Heart left ventricle (tissue), 16 donors: ENCODE measurements around the gene PLA2G4F. TPM values are rescaled to one million over a fixed set of nuclear protein-coding genes. Genes with fewer than 3 reads are reported as not detected.
A peak's percentile ranks its signal among the peaks of the same experiment; 100 is the strongest.

Experiments
- ATAC-seq, 4 donors: fragments of 200-7000 bp; cut with Tn5 transposase; one replicate each; pipeline ENCODE4 v1.9.1; 2020 to 2022; ENCODE audit warnings: moderate library complexity in 4 of 4, mild to moderate bottlenecking in 3 of 4, moderate number of reproducible peaks in 1 of 4
- DNase-seq, 5 donors: peaks; one replicate each; pipeline ENCODE4 v3.0.0-alpha.2; 2020
- H3K27ac ChIP-seq, 12 donors: fragments of 200-600 bp; sonication (generic) in 4 of 12; one replicate each; pipeline versions ENCODE4 v1.5.0 to v1.8.0; 2016 to 2022; ENCODE audit warnings: mild to moderate bottlenecking in 2 of 12
- H3K27me3 ChIP-seq, 9 donors: fragments of 200-600 bp; sonication (generic) in 2 of 9; one replicate each; pipeline versions ENCODE4 v1.5.1 to v1.8.0; 2016 to 2022; ENCODE audit warnings: mild to moderate bottlenecking in 3 of 9
- H3K36me3 ChIP-seq, 9 donors: fragments of 200-600 bp; sonication (generic) in 2 of 9; one replicate each; pipeline versions ENCODE4 v1.5.0 to v1.8.0; 2018 to 2022; ENCODE audit warnings: mild to moderate bottlenecking in 2 of 9
- H3K4me1 ChIP-seq, 12 donors: fragments of 200-600 bp; sonication (generic) in 4 of 12; one replicate each; pipeline versions ENCODE4 v1.5.0 to v1.8.0; 2016 to 2022; ENCODE audit warnings: mild to moderate bottlenecking in 3 of 12
- H3K4me3 ChIP-seq, 12 donors: fragments of 200-600 bp; sonication (generic) in 4 of 12; one replicate each; pipeline versions ENCODE4 v1.5.0 to v1.8.0; 2017 to 2022; ENCODE audit warnings: mild to moderate bottlenecking in 9 of 12, moderate library complexity in 4 of 12
- H3K9me3 ChIP-seq, 12 donors: fragments of 200-600 bp; sonication (generic) in 4 of 12; one replicate each; pipeline versions ENCODE4 v1.5.0 to v1.8.0; 2016 to 2022; ENCODE audit warnings: mild to moderate bottlenecking in 1 of 12
- CTCF ChIP-seq, 12 donors: fragments of 200-600 bp; sonication (generic) in 4 of 12; IDR thresholded peaks; one replicate each; pipeline versions ENCODE4 v1.5.0 to v1.8.0; 2018 to 2022; ENCODE audit warnings: antibody characterized with exemption in 12 of 12, mild to moderate bottlenecking in 5 of 12
- POLR2A ChIP-seq, 2 donors: fragments of 450-650 bp; IDR thresholded peaks; one replicate each; pipeline ENCODE4 v1.6.1; 2017; ENCODE audit warnings: antibody characterized with exemption in 2 of 2, mild to moderate bottlenecking in 2 of 2, moderate library complexity in 2 of 2
- WGBS, 4 donors: extraction: QIAGEN DNeasy Blood & Tissue Kit in 2 of 4; methylation state at CpG; one replicate each; pipeline versions ENCODE4 v1.1.5 to v1.1.7; 2013 to 2018; 5-methylcytosine and 5-hydroxymethylcytosine counted together
- intact Hi-C, 10 donors: fragments of 100-400 bp; cut with DNase I; formaldehyde crosslinking; loops; one replicate each; pipeline versions ENCODE4 v1.11.1 to v1.14.2; 2022
- polyA plus RNA-seq, 2 donors: library from polyadenylated mRNA; stranded (reverse); fragments of 200-250 nt; gene quantifications; one replicate each; pipeline ENCODE4 v1.2.3, GENCODE V29; 2013
- total RNA-seq, 9 donors: library from RNA; depleted of rRNA in 2 of 9; stranded (reverse); fragments of >200 nt in 2 of 9; fragmentation: NEBNext Ultra II Directional in 3 of 9; extraction: Animal tissue kit (Norgen Biotek cat#: 25700) in 3 of 9; gene quantifications; one replicate each; pipeline versions ENCODE4 v1.1.0 to v1.2.4, GENCODE V29; 2016 to 2023
- donor health status: ischemic (EF 13 %, LVEDD 7.1; RV severe dilation, severe dysfunction).
- donor health status: healthy with polysubstance abuse.
- donor health status: DM: no; HTN: yes; CAD: no.
- donor health status: DM: no; HTN: no; CAD: no.
- donor health status: ischemic (EF 25% LVEDD 6.9; RV normal size, moderate dysfunction).
- donor health status: ischemic (EF 25% LVEDD 5.7; RV mildly dilated, moderate dysfunction).
- donor health status: healthy.
- donor health status: DM: yes; HTN: yes; CAD: no.
- donor health status: ischemic (EF 35%, LVEDD 5.7; RV mildly dilated, moderate dysfunction).
- donor health status: nonischemic (EF 11% LVEDD 7.7; RV severe dilation, severe dysfunction).
- donor health status: DM: yes; HTN: yes; CAD: no.
- donor health status: PGD.
- donor health status: ischemic (EF 29% LVEDD 5.4; RV normal size, mild dysfunction).
- donor health status: nonischemic (EF 23%, LVEDD 6.1; RV moderate dilation, normal function).

PLA2G4F gene
- total and polyA plus RNA-seq, 11 donors = 0.09 to 9.0 (median 1.4) TPM

- H3K27me3 ChIP-seq = no peaks in the 10 kb centered on the region
- ATAC-seq = peak in 2 of 4 donors; percentile 41 to 51
- 30 to 36% (median 35%) methylated on average over 10 of the region's 10 CpGs for WGBS, 4 donors
Measured at GRCh38 chr15:42118650-42119445, 37.6 kb downstream of the PLA2G4F start.

GRCh38 chr15:42111924-42112323 is 44.5 kb downstream of the PLA2G4F start:
- Histone ChIP-seq H3K27me3 (no peaks in the 10 kb centered on the region), H3K4me1 (peaks cover 0 to 13% (median 0%) of the 10 kb centered on the region in 12 donors), H3K4me3 (no peak overlapping the region), H3K36me3 (no peaks in the 10 kb centered on the region), H3K9me3 (peaks cover 0 to 8% (median 0%) of the 10 kb centered on the region in 12 donors), H3K27ac (no peak overlapping the region)
- 57 to 62% (median 58%) methylated on average over 4 of the region's 4 CpGs for WGBS, 4 donors
- intact Hi-C loops = no loop called here
- no peak for ATAC-seq
- DNase-seq = no peak
- TF ChIP-seq POLR2A (IDR thresholded peaks at IDR 0.05) = no peak
- no peak for TF ChIP-seq CTCF (IDR thresholded peaks at IDR 0.05)

More at GRCh38 chr15:42118650-42119445, 37.6 kb downstream of the PLA2G4F start:
- Histone ChIP-seq H3K27ac (no peak overlapping the region), H3K36me3 (no peaks in the 10 kb centered on the region), H3K4me1 (peaks cover 0 to 5% (median 0%) of the 10 kb centered on the region in 12 donors), H3K9me3 (peaks cover 0 to 8% (median 0%) of the 10 kb centered on the region in 12 donors), H3K4me3 (no peak overlapping the region)
- TF ChIP-seq POLR2A (IDR thresholded peaks at IDR 0.05) = no peak
- TF ChIP-seq CTCF (IDR thresholded peaks at IDR 0.05) = no peak
- DNase-seq = no peak
- intact Hi-C loops = no loop called here

- Histone ChIP-seq H3K27me3 (no peaks in the 10 kb centered on the region), H3K36me3 (no peaks in the 10 kb centered on the region), H3K9me3 (peaks cover 0 to 3% (median 0%) of the 10 kb centered on the region in 12 donors), H3K4me3 (no peak overlapping the region), H3K4me1 (peaks cover 0 to 17% (median 0%) of the 10 kb centered on the region in 12 donors), H3K27ac (no peak overlapping the region)
- TF ChIP-seq CTCF (IDR thresholded peaks at IDR 0.05) (no peak), POLR2A (IDR thresholded peaks at IDR 0.05) (no peak)
- ATAC-seq (no peak), DNase-seq (no peak)
- WGBS, 4 donors = 73 to 78% (median 75%) methylated on average over 3 of the region's 3 CpGs
- intact Hi-C loops = no loop called here
Measured at GRCh38 chr15:42110367-42110766, 46.1 kb downstream of the PLA2G4F start.

- TF ChIP-seq POLR2A (IDR thresholded peaks at IDR 0.05) (no peak), CTCF (IDR thresholded peaks at IDR 0.05) (no peak)
- ATAC-seq (no peak), DNase-seq (no peak)
- no peak overlapping the region for H3K4me3 ChIP-seq
- H3K36me3 ChIP-seq = no peaks in the 10 kb centered on the region
- no peak overlapping the region for H3K27ac ChIP-seq
- peaks cover 0 to 17% (median 0%) of the 10 kb centered on the region in 12 donors for H3K4me1 ChIP-seq
- WGBS, 4 donors = 83 to 87% (median 85%) methylated on average over 3 of the region's 3 CpGs
- H3K27me3 ChIP-seq = no peaks in the 10 kb centered on the region
- intact Hi-C loops = no loop called here
- H3K9me3 ChIP-seq = peaks cover 0 to 3% (median 0%) of the 10 kb centered on the region in 12 donors
Measured at GRCh38 chr15:42108806-42109205, 47.6 kb downstream of the PLA2G4F start.
